Neural crest cell (in vitro differentiated cells): Measurements from ENCODE around the gene PGM1. TPM values are rescaled to one million over a fixed set of nuclear protein-coding genes. Genes with fewer than 3 reads are reported as not detected.

ENCODE experiments used
- DNase-seq: peaks from one replicate; pipeline ENCODE4 v3.0.0; 2021; ENCODE audit warnings: low read depth, mixed read lengths, low spot score
- H3K27ac Mint-ChIP-seq: one replicate; pipeline ENCODE4 v1.8.0; 2021; ENCODE audit warnings: mild to moderate bottlenecking, mixed read lengths; ENCODE audit not compliant: unreplicated experiment
- H3K27me3 Mint-ChIP-seq: 2 replicates; pipeline ENCODE4 v1.8.0; 2021; ENCODE audit warnings: low read depth, mild to moderate bottlenecking, mixed read lengths
- H3K36me3 Mint-ChIP-seq: 2 replicates; pipeline ENCODE4 v1.8.0; 2021; ENCODE audit warnings: low read depth, mild to moderate bottlenecking, mixed read lengths
- H3K4me1 Mint-ChIP-seq: 2 replicates; pipeline ENCODE4 v1.8.0; 2021; ENCODE audit warnings: mixed read lengths
- H3K4me3 Mint-ChIP-seq: one replicate; pipeline ENCODE4 v1.8.0; 2021; ENCODE audit warnings: mild to moderate bottlenecking, mixed read lengths
- H3K9me3 Mint-ChIP-seq: 2 replicates; pipeline ENCODE4 v1.8.0; 2021; ENCODE audit warnings: mixed read lengths
- CTCF ChIP-seq: fragments of 200-600 bp; sonication (generic); conservative IDR thresholded peaks from 2 replicates; pipeline ENCODE4 v1.5.0; 2021; ENCODE audit warnings: antibody characterized with exemption, mild to moderate bottlenecking
- total RNA-seq: library from RNA; stranded (reverse); gene quantifications from 2 replicates; pipeline ENCODE4 v1.2.1, GENCODE V29; 2021

Gene PGM1
- total RNA-seq, 1 donor from 2014 or later = 35.3 TPM

GRCh38 chr1:63638471-63638870, 45.3 kb downstream of the PGM1 start:
- no peaks in the 10 kb centered on the region for H3K9me3 Mint-ChIP-seq
- no peak for DNase-seq
- H3K4me3 Mint-ChIP-seq = peak overlapping the region; percentile 3
- H3K36me3 Mint-ChIP-seq = peaks cover 8% of the 10 kb centered on the region
- peaks cover 27% of the 10 kb centered on the region for H3K4me1 Mint-ChIP-seq
- TF ChIP-seq CTCF = no peak
- no peaks in the 10 kb centered on the region for H3K27me3 Mint-ChIP-seq
- peak overlapping the region; percentile 94 for H3K27ac Mint-ChIP-seq

GRCh38 chr1:63638875-63639274, 45.7 kb downstream of the PGM1 start:
- no peaks in the 10 kb centered on the region for H3K9me3 Mint-ChIP-seq
- peaks cover 27% of the 10 kb centered on the region for H3K4me1 Mint-ChIP-seq
- DNase-seq = no peak
- peak overlapping the region; percentile 94 for H3K27ac Mint-ChIP-seq
- H3K4me3 Mint-ChIP-seq = peak overlapping the region; percentile 3
- no peaks in the 10 kb centered on the region for H3K27me3 Mint-ChIP-seq
- no peak for TF ChIP-seq CTCF
- peaks cover 8% of the 10 kb centered on the region for H3K36me3 Mint-ChIP-seq

- DNase-seq = no peak
- no peak for TF ChIP-seq CTCF
- peaks cover 3% of the 10 kb centered on the region for H3K9me3 Mint-ChIP-seq
- H3K27me3 Mint-ChIP-seq = no peaks in the 10 kb centered on the region
- H3K4me1 Mint-ChIP-seq = peaks cover 23% of the 10 kb centered on the region
- no peak overlapping the region for H3K4me3 Mint-ChIP-seq
- peaks cover 12% of the 10 kb centered on the region for H3K36me3 Mint-ChIP-seq
- no peak overlapping the region for H3K27ac Mint-ChIP-seq
These were observed 47.7 kb downstream of the PGM1 start for GRCh38 chr1:63640633-63641567.

- no peak overlapping the region for H3K27ac Mint-ChIP-seq
- TF ChIP-seq CTCF = no peak
- no peak for DNase-seq
- no peaks in the 10 kb centered on the region for H3K27me3 Mint-ChIP-seq
- peaks cover 5% of the 10 kb centered on the region for H3K9me3 Mint-ChIP-seq
- peaks cover 23% of the 10 kb centered on the region for H3K4me1 Mint-ChIP-seq
- H3K4me3 Mint-ChIP-seq = no peak overlapping the region
- H3K36me3 Mint-ChIP-seq = peaks cover 8% of the 10 kb centered on the region
These were observed 48.4 kb downstream of the PGM1 start for GRCh38 chr1:63641615-63642014.

GRCh38 chr1:63642901-63643300, 49.7 kb downstream of the PGM1 start:
- Mint-ChIP-seq H3K36me3 (peaks cover 6% of the 10 kb centered on the region), H3K4me1 (peaks cover 16% of the 10 kb centered on the region), H3K27me3 (no peaks in the 10 kb centered on the region), H3K9me3 (peaks cover 5% of the 10 kb centered on the region), H3K27ac (no peak overlapping the region), H3K4me3 (no peak overlapping the region)
- no peak for DNase-seq
- no peak for TF ChIP-seq CTCF
